HG02610 (cell line): Measurements from ENCODE around the gene PDLIM5.
"Not testable (repeated sequence)": the region's sequence is repeated elsewhere in the genome, so short reads cannot be mapped to it uniquely, and the experiment has no call there.

Experiments
- ATAC-seq: cut with Tn5 transposase; IDR thresholded peaks from one replicate; pipeline ENCODE4 v1.9.1; 2021; ENCODE audit warnings: mild to moderate bottlenecking, moderate library complexity; ENCODE audit not compliant: unreplicated experiment

PDLIM5 gene

DNA sequence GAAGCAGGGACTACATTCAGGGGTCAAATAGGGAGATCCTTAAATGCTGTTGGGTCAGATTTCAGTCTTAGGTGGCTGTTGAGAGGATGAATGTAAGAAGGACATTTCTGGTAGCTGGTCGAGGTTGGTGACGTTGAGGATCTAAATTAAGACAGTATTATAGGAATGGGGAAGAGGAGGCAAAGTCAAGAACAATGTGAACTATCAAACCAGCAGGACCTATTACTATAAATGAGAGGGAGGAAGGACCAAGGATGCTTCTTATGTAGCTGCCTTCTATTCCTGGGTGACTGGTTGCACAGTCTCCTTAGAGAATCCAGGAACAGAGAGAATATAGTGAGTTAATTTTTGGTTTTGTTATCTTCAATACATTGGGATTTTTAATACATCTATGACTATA lies 187.6 kb downstream of the PDLIM5 start:
- no peak for ATAC-seq

DNA sequence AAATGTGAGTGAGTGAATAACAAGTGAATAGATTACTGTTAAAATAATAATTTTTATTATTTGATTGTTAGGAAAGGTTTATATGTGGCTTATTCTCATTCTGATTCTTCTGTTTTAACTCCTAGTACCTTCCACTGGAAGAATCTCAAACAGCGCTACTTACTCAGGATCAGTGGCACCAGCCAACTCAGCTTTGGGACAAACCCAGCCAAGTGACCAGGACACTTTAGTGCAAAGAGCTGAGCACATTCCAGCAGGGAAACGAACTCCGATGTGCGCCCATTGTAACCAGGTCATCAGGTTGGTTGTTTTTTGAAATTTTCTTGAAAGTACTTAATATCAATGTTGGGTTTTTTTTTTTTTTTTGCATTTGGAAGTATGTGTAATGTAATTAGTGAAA lies 188.4 kb downstream of the PDLIM5 start:
- no peak for ATAC-seq

DNA sequence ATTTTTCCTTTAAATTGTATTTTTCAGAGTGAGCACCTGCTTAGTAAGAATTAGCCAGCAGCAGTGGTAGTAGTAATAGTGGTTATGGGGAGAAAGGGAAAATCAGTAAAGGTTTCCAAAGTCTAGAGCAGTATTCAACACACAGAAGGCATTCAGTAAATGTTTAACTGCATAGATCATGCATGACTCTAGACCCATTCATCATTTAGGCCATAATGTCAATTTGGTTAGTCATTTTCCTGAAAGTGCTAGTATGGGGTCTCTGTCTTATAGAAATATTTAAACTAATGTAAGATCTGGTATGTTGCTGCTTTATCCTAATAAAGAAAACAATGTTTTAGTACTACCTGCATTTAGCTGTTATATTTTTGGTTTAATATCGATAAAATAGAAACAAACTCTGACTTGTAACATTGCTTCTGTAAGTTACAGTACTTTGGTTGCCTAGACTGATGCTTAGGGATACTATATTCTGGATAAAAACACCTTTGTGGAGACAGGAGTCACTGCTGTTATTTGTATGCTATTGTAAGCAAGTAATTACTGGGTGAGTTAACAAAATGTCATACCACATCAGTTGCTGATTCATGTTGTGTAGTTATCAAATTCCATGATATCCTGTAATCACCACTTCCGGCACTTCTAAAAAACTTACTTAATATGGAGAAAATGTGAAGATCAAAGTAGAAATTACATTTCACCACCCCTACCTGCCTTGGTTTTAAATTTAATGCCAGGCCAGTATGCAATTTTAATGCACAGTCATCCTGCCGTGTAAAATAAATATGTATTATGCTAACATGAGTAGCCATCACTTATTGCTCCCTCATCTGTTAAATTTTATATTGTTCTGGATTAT lies 190.2 kb downstream of the PDLIM5 start:
- ATAC-seq, result no peak

DNA sequence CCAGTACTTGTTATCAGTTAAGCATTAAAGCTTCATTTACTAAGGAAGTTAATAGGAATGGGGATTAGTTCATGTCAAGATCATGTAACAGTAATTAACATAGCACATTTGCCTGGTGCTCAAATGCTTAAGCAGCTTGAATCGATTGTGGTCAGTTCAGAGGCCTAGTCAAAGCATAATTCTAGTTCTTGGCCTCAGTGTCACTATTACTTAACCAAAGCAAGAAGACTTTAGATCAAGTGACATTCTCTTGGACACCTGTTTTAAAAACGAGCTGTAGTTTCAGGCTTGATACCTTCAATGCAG lies 190.8 kb downstream of the PDLIM5 start:
- no peak for ATAC-seq

DNA sequence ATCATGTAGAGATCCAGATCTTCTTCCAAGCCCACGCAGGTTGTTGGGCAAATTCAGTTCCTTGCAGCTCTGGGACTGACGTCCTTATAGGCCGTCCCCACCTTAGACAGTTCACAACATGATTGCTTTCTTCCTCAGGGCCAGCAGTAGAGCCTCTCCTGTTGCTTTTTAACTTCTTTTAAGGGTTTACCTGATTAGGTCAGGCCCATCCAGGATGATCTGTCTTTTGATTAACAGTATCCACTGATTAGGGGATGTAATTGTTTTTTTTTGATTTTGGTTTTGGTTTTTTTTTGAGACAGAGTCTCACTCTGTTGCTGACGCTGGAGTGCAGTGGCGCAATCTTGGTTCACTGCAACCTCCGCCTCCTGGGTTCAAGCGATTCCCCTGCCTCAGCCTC lies 197.0 kb downstream of the PDLIM5 start:
- no peak for ATAC-seq

DNA sequence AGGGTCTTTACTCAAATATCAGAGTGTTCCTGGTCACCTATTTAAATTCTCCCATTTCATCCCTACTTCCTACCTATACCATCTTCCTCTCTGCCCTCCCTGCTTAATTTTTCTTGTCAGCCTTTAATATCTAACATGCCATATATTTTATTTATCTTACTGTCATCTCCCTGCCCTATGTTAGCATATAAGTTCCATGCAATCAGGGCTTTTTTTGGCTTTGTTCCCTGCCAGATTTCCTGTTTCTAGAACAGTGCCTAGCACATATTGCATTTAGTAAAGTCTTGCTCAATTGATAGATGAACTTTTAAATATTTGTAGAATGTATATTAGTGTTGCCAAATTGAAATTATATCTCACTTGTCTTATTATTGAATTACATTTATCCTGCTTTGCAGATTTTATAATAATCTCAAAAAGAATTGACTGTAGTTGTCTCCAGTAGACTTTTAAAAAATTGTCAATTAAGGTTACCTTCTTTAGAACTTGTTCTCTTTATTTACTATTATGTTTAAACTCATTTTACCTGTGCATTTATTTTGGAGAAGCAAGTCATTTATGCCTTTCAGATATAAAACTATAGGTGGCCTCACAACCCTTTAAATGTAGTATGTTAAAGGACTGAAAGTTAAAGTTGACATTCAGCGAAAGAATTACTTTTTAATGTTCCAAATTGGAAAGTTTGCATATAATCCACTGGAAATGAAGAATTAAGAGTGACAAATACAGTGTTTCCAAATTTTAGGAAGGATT lies 197.8 kb downstream of the PDLIM5 start:
- ATAC-seq, result no peak

DNA sequence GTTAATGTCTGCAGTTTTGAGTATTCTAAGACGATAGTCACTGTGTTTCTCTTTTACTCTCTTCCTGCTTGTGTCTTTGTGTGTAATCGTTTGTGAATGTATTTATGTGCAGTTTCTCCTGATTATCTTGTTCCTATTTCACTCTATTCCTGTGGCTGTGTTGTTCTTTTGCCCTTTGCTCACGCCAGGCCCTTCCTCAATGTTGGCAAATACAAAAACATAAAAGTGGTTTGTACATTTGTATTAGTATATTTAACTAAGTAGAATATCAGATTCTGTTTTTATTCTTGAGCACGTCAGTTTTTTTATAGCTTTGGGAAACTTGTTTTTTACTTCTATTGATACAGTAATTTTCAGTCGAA lies 198.4 kb downstream of the PDLIM5 start:
- ATAC-seq, result no peak

DNA sequence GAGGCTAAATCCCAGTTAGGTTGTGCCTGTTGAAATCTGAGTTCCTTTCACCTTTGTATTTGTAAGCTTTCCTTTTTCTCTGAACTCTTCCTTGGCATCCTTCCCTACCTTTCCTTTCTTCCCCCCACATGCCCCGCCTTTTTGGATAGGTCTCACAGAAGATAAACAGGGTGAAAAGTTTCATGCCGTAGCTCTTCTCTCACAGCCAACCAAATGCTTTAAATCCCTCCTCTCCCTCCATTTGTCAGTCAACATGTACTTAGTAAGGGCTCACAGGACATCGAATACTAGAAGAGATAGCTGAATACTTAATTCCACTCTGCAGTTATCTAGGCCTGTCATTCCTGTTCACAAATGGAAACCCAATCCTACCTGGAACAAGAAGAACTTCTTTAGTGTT lies 198.9 kb downstream of the PDLIM5 start:
- no peak for ATAC-seq

DNA sequence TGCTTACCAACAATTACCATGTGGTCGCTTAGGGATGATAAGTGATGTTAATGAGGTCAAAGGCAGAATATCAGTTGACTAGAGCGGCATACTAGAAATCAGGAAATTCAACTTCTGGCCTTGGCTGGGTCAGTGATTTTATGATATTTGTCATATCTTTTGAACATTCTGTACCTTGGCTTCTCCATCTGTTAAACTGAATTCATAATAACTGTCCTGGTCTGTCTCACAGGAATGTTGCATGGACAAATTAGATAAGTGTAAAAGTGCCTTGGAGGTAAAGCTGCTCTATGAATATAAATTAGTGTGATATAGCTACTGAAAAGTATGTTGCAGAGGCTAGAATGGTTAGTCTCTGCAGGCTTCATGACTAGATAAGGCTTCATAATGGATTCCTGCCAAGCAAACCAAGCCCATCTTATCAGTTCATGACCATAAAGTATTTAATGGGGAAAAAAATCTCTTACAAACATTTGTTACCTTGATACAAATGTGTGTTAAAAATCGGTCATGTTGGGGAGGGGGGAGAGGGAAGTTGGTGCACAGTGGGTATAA lies 201.4 kb downstream of the PDLIM5 start:
- no peak for ATAC-seq

DNA sequence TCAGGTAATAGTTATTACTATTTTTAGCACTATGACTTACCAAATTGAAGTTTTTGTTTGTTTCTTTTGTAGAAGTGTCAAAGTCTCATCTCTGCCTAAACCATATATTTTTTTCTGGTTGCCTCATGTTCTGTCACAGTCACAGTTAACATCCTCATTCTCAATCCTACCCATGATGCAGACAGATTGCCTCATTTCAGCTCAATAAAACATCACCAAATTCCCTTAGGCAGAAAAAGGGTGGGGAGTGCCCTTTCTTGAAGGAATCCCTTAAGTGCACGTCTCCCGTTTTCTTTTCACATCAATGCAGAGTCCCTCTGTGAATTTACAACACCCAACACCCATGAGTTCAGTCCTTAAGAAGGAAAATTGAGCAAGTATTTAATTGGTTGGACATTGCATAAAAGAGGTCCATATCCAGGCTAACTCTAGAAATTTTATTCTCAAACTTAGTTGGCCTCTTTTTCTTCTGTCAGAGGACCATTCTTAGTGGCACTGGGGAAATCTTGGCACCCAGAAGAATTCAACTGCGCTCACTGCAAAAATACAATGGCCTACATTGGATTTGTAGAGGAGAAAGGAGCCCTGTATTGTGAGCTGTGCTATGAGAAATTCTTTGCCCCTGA lies 202.4 kb downstream of the PDLIM5 start:
- no peak for ATAC-seq

DNA sequence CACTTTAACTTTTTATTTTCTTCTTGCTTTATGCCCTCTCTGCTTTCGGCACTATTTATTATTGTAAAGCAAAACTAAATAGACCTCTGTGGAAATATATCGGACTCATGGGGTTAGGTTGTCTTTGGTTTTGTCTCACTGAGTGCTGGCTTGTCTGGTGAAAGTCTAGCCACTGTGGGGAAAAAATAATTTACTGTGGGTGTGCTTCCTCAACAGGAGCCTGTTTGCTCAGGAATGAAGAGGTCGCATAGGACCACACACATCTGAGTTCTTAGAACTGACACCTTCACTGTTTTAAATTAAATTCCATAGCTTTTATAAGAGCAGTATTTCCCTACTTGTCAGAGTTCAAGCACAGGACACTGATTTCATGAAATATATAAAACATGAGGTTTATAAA lies 203.0 kb downstream of the PDLIM5 start:
- no peak for ATAC-seq

DNA sequence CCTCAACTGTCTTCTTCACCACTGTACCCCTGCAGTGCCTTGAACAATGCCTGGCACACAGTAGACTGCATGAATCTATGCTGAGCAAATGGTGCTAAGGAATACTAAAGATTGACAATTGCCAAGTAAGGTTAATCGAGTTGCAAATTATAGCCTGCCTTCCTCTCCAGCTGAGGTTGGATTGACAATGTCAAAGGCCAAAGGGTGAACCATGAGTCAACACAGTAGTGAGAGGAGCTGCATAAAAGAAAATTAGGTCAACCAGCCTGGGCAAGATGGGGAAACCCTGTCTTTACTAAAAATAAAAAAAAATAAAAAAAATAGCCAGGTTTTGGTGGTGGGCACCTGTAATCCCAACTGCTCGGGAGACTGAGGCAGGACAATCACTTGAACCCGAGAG lies 208.9 kb downstream of the PDLIM5 start:
- peak; percentile 51 for ATAC-seq

DNA sequence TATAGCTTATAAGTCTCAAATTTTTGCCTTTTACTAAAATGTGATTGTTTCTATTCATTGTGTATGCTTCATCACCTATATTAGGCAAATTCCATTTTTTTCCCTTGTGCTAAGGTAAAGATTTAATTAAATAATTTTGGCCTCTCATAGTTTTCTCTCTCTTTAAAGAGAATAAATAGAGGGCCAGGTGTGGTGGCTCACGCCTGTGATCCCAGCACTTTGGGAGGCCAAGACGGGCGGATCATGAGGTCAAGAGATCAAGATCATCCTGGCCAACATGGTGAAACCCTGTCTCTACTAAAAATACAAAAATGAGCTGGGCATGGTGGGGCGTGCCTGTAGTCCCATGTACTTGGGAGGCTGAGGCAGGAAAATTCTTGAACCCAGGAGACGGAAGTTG lies 213.3 kb downstream of the PDLIM5 start:
- not testable (repeated sequence) for ATAC-seq

DNA sequence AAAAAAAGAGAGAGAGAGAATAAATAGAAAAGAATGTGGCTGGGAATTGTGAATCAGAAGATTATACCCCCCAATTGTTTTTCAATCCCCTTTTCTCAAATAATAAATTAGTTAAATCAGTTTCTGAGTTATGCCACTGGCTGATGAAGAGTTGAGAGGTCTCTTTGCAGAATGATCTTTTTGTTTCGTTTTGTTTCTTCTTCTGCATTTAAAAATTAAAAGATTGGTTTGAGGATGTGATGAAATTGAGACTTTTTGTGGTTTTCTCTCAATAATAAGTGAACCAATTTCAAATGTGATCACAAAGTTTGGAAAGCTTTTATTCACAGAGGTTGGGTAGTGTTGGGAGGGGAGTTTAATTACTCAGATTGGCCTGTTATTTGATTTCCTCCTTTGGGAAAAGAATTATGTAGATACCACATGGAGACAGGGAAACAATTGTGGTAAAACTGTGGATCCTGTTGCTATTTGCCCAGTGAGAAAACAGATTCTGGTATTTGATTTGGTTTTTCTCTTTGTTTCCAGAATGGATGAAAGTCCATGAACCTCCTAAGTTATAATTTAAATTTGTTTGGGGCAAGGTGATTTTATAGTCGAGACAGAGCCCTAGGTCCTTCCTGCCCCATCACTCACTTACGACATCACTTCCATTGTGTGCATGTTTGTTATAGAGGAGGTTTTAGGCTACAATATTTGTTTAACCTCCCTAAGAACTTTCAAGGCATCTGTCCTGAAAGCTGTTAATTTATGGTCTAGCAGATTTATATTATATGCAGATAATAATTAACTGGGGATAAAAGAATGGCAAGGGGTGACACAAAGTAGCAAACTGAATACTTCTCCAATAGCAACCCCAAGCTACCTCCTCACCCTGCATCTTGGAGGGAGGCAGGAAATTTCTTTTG lies 214.0 kb downstream of the PDLIM5 start:
- no peak for ATAC-seq

DNA sequence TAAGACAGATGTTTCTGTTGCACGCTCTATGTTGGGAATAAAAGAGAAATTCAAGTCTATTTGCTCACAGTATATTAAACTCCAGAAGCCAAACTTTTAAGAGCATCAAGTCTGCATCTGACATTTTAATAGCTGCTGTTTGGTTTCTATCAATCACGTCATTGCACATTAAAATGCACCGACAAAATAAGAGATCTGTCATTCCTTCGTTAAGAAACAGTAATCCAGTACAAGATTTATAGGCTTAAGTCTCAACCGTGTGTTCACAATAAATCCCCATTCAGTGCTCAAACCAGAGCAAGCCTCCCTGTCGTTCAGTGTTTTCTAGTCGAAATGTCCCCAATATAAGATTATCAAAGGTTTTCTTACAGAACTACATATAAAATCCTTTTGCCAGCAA lies 217.0 kb downstream of the PDLIM5 start:
- ATAC-seq, result no peak

DNA sequence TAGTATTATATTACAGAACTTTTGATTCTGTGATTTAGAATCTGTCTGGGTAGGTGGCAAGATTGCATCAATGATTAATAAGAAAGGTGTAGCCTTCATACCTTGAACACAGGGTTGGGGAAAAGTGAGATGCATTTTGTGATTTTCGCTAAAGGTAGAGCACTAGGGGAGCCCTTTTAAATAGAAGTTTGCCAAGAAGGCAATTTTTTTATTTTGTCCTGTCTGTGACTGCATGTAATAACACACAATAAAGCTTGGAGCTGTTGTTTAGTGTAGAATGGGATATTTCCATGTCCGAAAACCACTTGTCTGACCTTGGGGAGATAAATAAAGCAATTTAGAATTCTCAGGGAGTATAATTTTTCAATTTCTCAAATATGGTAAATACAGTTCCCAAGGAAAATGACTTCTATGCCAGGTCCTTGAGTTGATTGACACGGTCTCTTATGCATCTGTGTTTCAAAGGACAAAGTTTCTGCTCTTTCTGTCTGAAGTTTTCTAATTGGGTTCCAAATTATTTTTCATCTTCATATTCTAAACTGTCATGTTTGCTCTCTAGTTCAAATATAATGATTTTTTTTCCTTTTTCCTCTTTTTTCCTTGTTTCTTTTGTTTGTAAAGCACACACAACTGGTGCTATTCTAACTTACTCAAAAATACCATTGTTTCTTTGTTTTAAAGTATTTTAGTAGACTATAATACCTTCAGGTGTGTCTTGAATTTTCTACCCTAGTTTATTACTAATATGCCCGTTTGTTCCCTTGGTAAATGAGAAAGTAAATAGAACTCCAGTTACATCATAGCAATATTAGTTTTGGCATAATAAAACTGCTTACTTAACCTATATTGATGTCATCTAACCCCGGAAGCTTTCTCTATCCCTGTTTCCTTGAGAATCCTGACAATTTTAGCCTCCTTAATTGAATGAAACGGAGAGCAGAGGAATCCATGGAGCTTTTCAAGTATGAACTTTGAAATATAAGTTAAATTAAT lies 218.2 kb downstream of the PDLIM5 start:
- ATAC-seq, result no peak

DNA sequence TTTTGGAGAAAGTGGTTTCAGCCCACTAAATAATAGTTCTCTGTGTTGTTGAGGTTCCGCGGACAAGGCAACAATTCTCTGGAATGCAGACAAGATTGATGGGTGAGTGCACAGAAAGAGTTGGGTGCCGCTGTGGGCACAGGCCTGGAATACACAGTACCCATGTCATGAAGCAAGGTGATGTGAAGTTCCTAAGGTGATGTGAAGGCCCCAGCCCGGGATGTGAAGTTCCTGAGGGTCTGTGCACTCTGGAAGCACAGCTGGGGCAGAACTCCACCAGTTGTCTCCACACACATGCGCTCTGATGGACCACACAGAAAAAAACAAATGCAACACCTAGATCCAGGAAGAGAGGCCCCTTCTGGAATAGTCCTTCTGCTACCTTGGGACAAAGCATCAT lies 219.4 kb downstream of the PDLIM5 start:
- no peak for ATAC-seq

DNA sequence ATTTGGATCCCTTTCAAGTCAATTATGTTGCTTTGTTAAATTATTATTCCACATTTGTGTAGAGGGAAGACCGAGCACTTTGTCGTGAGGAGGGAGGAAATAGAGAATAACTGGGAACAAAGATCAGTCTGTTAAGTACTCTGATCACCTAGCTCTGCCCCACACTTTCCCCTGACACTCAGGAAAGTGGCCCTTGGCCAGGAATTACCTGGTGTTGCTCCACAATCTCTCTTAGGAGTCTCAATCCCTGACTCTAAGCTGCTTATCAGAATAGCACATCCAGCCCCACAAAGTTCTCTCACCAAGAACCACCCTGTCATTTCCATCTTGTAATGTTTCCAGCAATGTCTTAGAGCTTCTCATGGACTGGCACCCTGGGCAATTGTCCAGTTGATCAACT lies 222.2 kb downstream of the PDLIM5 start:
- no peak for ATAC-seq

DNA sequence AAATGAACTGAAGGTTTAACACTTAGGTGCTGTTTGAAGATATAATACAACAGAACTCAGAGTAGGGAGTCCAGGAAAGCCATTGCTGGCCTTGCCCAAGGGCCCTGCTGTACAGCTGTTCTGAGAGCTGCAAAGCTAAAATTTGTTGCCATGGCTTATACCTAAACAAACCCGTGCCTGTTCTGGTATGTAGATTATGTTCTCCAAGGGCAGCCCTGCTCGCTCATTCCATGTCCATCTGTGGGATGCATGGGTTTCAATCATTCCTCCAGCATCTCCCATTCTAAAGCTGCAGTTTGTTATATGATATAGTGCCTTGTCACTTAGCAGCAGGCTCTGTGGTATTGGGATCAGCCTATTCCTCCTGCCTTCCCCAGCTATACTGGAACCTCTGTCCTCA lies 225.2 kb downstream of the PDLIM5 start:
- ATAC-seq, result no peak

DNA sequence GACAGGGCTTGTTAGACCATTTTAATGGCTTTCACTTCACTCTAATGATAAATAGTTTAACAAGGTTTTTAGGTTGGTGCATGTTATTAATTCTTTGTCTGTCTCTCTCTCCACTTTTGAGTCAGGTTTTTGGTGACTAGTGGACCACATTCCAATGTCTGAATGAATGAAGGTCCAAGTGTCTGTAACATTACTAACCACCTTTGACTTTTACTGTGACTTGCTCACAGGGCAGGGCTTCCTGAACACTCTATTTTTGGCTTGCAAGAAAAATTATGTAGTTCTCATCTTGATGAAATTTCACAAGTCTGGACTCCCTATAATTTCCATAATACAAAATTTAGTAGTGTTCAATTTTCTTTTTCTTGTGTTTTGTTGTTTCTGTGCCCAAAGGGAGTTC lies 227.2 kb downstream of the PDLIM5 start:
- no peak for ATAC-seq
